Parathyroid adenoma (tissue), 2 donors: ENCODE measurements around the gene ZSWIM2.

Experiments used
- H2AFZ ChIP-seq: fragments of 300-600 bp; sonication (generic); one replicate; pipeline ENCODE4 v1.7.0; 2017; ENCODE audit warnings: antibody characterized with exemption, mild to moderate bottlenecking
- H3K27ac ChIP-seq: fragments of 300-600 bp; sonication (generic); one replicate; pipeline ENCODE4 v1.7.0; 2017
- H3K27me3 ChIP-seq: fragments of 300-600 bp; sonication (generic); one replicate; pipeline ENCODE4 v1.7.0; 2017; ENCODE audit warnings: low read length; ENCODE audit not compliant: control insufficient read depth, insufficient read depth
- H3K36me3 ChIP-seq: fragments of 300-600 bp; sonication (generic); one replicate; pipeline ENCODE4 v1.7.0; 2017; ENCODE audit warnings: low read length; ENCODE audit not compliant: control insufficient read depth, insufficient read depth
- H3K4me1 ChIP-seq: fragments of 300-600 bp; sonication (generic); one replicate; pipeline ENCODE4 v1.7.0; 2017; ENCODE audit warnings: control low read depth
- H3K4me2 ChIP-seq: fragments of 300-600 bp; sonication (generic); one replicate; pipeline ENCODE4 v1.7.0; 2017; ENCODE audit warnings: low read length
- H3K4me3 ChIP-seq: fragments of 300-600 bp; sonication (generic); one replicate; pipeline ENCODE4 v1.7.0; 2017; ENCODE audit warnings: low read depth, low read length
- H3K79me2 ChIP-seq: fragments of 300-600 bp; sonication (generic); one replicate; pipeline ENCODE4 v1.7.0; 2017; ENCODE audit warnings: control low read depth
- H3K9ac ChIP-seq: fragments of 300-600 bp; sonication (generic); one replicate; pipeline ENCODE4 v1.7.0; 2017; ENCODE audit warnings: mild to moderate bottlenecking
- H3K9me3 ChIP-seq: fragments of 300-600 bp; sonication (generic); one replicate; pipeline ENCODE4 v1.7.0; 2017; ENCODE audit warnings: low read length; ENCODE audit not compliant: control insufficient read depth
- CTCF ChIP-seq: fragments of 300-600 bp; sonication (generic); IDR thresholded peaks from one replicate; pipeline ENCODE4 v1.7.0; 2017; ENCODE audit warnings: antibody characterized with exemption, mild to moderate bottlenecking
- donor health status: primary hyperparathyroidism.

The ZSWIM2 gene

GRCh38 chr2:186852508-186852907 lies 3.5 kb upstream of the ZSWIM2 start:
- H3K36me3 ChIP-seq, result no peaks in the 10 kb centered on the region
- H3K9ac ChIP-seq, result no peak overlapping the region
- no peak overlapping the region for H3K27ac ChIP-seq
- peaks cover 2% of the 10 kb centered on the region for H3K4me1 ChIP-seq
- no peaks in the 10 kb centered on the region for H3K27me3 ChIP-seq
- no peak for TF ChIP-seq CTCF
- no peaks in the 10 kb centered on the region for H3K79me2 ChIP-seq
- H3K9me3 ChIP-seq, result no peaks in the 10 kb centered on the region
- no peak overlapping the region for H3K4me2 ChIP-seq
- no peak overlapping the region for H2AFZ ChIP-seq
- H3K4me3 ChIP-seq, result no peak overlapping the region

GRCh38 chr2:186842373-186842772 lies 6.6 kb downstream of the ZSWIM2 start:
- H3K4me2 ChIP-seq, result no peak overlapping the region
- no peak overlapping the region for H3K9ac ChIP-seq
- no peaks in the 10 kb centered on the region for H3K79me2 ChIP-seq
- no peaks in the 10 kb centered on the region for H3K36me3 ChIP-seq
- TF ChIP-seq CTCF, result no peak
- H3K27me3 ChIP-seq, result no peaks in the 10 kb centered on the region
- no peak overlapping the region for H3K27ac ChIP-seq
- no peak overlapping the region for H2AFZ ChIP-seq
- no peak overlapping the region for H3K4me3 ChIP-seq
- H3K9me3 ChIP-seq, result no peaks in the 10 kb centered on the region
- H3K4me1 ChIP-seq, result no peaks in the 10 kb centered on the region

- Histone ChIP-seq H3K9me3 (no peaks in the 10 kb centered on the region), H3K27me3 (no peaks in the 10 kb centered on the region), H3K4me2 (no peak overlapping the region), H3K36me3 (no peaks in the 10 kb centered on the region), H3K4me3 (no peak overlapping the region), H3K9ac (no peak overlapping the region), H3K27ac (no peak overlapping the region), H2AFZ (no peak overlapping the region), H3K4me1 (no peaks in the 10 kb centered on the region), H3K79me2 (no peaks in the 10 kb centered on the region)
- TF ChIP-seq CTCF, result no peak
Measured at GRCh38 chr2:186841940-186842339, 7.0 kb downstream of the ZSWIM2 start.

DNA sequence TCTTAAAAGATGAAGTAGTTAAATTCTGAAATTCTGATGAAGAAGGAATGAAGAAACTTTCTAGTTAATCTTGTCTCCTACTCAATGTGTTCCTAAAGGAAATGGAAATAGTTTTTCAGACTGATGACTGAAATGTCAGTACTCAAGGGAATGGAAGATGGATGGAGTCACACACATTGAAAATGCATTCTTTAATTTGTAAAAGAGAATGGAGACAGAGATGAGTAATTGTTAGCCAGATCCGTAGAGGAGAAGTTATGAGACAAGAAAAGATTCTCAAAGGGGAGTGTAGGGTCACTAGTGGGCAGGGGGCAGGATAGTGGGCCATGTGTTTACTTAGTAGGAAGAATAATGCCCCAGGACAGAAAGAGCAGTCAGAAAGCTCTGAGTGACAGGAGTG lies 13.3 kb downstream of the ZSWIM2 start:
- Histone ChIP-seq H3K27me3 (no peaks in the 10 kb centered on the region), H3K9me3 (no peaks in the 10 kb centered on the region), H2AFZ (no peak overlapping the region), H3K9ac (no peak overlapping the region), H3K79me2 (no peaks in the 10 kb centered on the region), H3K36me3 (no peaks in the 10 kb centered on the region), H3K4me3 (no peak overlapping the region), H3K4me1 (no peaks in the 10 kb centered on the region), H3K27ac (no peak overlapping the region), H3K4me2 (no peak overlapping the region)
- TF ChIP-seq CTCF, result no peak

DNA sequence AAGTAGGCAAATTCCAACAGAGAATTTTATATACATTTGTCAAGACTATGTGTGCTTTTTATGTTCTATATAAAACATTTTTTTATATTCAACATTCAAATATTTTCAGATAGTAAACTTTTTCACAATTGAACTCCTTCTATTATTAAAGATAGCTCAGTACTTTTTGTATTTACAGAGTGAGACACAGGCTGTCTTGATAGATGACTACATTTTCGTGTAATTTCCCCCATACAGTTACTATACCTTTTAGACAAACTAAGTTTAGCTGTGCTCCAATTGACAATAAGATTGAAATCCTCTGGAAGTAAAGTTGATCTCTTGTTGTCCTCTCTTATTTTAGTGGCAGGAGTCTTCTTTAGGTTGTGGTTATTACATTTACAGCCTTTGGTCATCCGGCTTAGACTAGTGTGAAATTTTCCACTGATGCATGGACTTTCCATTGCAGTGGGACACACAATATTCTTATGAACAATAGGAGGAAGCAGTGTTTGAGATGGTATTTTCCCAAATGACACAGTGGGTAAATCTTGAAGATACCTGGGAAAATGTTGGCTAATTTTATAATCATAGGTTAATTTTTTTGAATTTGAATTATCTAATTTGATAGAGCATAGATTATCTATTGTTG lies 21.0 kb downstream of the ZSWIM2 start:
- Histone ChIP-seq H2AFZ (no peak overlapping the region), H3K79me2 (no peaks in the 10 kb centered on the region), H3K27me3 (no peaks in the 10 kb centered on the region), H3K4me2 (no peak overlapping the region), H3K4me1 (no peaks in the 10 kb centered on the region), H3K4me3 (no peak overlapping the region), H3K9ac (no peak overlapping the region), H3K27ac (no peak overlapping the region), H3K36me3 (no peaks in the 10 kb centered on the region), H3K9me3 (no peaks in the 10 kb centered on the region)
- no peak for TF ChIP-seq CTCF
